Sigmoid colon (tissue), 7 donors: ENCODE measurements around the gene TBCD. TPM values are rescaled to one million over a fixed set of nuclear protein-coding genes. Genes with fewer than 3 reads are reported as not detected.

Experiments used
- DNase-seq: peaks from one replicate; pipeline ENCODE4 v3.0.0-alpha.2; 2019
- H3K27ac ChIP-seq, 4 donors: fragments of 200-600 bp; sonication (generic); one replicate each; pipeline ENCODE4 v1.5.1; 2016 to 2019; ENCODE audit warnings: mild to moderate bottlenecking in 1 of 4
- H3K27me3 ChIP-seq, 3 donors: fragments of 200-600 bp; sonication (generic); one replicate each; pipeline ENCODE4 v1.5.1; 2019; ENCODE audit warnings: mild to moderate bottlenecking in 1 of 3
- H3K36me3 ChIP-seq, 4 donors: fragments of 200-600 bp; sonication (generic); one replicate each; pipeline ENCODE4 v1.5.1; 2016 to 2019
- H3K4me1 ChIP-seq, 4 donors: fragments of 200-600 bp; sonication (generic); one replicate each; pipeline ENCODE4 v1.5.1; 2017 to 2019
- H3K4me3 ChIP-seq, 4 donors: fragments of 200-600 bp; sonication (generic); one replicate each; pipeline ENCODE4 v1.5.1; 2017 to 2019; ENCODE audit warnings: mild to moderate bottlenecking in 2 of 4, moderate library complexity in 1 of 4
- H3K9me3 ChIP-seq, 4 donors: fragments of 200-600 bp in 3 of 4; sonication (generic) in 3 of 4; one replicate each; pipeline versions ENCODE4 v1.5.1 to v1.6.1; 2013 to 2019
- CTCF ChIP-seq, 4 experiments: fragments of 450-650 bp in 3 of 4; fragments of 200-600 bp in 1 of 4; IDR thresholded peaks; one replicate each; pipeline ENCODE4 v1.5.1; 2016 to 2019; ENCODE audit warnings: antibody characterized with exemption in 4 of 4, mild to moderate bottlenecking in 3 of 4, moderate library complexity in 2 of 4
- EP300 ChIP-seq, 4 donors: sonication (generic); formaldehyde crosslinking; IDR thresholded peaks; one replicate each; pipeline ENCODE4 v1.6.1; 2017; ENCODE audit warnings: antibody characterized with exemption in 4 of 4
- POLR2A ChIP-seq, 2 donors: fragments of 450-650 bp; IDR thresholded peaks; one replicate each; pipeline ENCODE4 v1.6.1; 2016; ENCODE audit warnings: antibody characterized with exemption in 2 of 2, mild to moderate bottlenecking in 2 of 2, moderate library complexity in 2 of 2
- POLR2AphosphoS5 ChIP-seq, 4 donors: sonication (generic); formaldehyde crosslinking; IDR thresholded peaks; one replicate each; pipeline ENCODE4 v1.6.1; 2017; ENCODE audit warnings: antibody characterized with exemption in 4 of 4
- WGBS, 2 donors: extraction: QIAGEN DNeasy Blood & Tissue Kit; methylation state at CpG; one replicate each; pipeline ENCODE4 v1.1.7; 2013; 5-methylcytosine and 5-hydroxymethylcytosine counted together
- intact Hi-C: fragments of 100-400 bp; cut with DNase I; formaldehyde crosslinking; loops from one replicate; pipeline ENCODE4 v1.15.1; 2023
- polyA plus RNA-seq, 3 donors: library from polyadenylated mRNA; stranded (reverse); fragments of 200-250 nt; gene quantifications; one replicate each; pipeline ENCODE4 v1.2.3, GENCODE V29; 2013
- total RNA-seq, 4 donors: library from RNA; depleted of rRNA; stranded (reverse); fragments of >200 nt; gene quantifications; one replicate each; pipeline ENCODE4 v1.1.0, GENCODE V29; 2016
- donor health status: healthy with polysubstance abuse.
- donor health status: Bipolar disorder and iron deficiency.
- donor health status: healthy.

Gene TBCD
- total and polyA plus RNA-seq, 7 donors = 11.1 to 77.4 (median 34.2) TPM

- TF ChIP-seq POLR2A (IDR thresholded peaks at IDR 0.05) (no peak), POLR2AphosphoS5 (IDR thresholded peaks at IDR 0.05) (no peak), CTCF (IDR thresholded peaks at IDR 0.05) (no peak), EP300 (IDR thresholded peaks at IDR 0.05) (no peak)
- 86 to 87% methylated on average over 17 of the region's 17 CpGs for WGBS, 2 donors
- Histone ChIP-seq H3K4me1 (no peaks in the 10 kb centered on the region), H3K27ac (no peak overlapping the region), H3K9me3 (no peaks in the 10 kb centered on the region), H3K4me3 (no peak overlapping the region), H3K27me3 (no peaks in the 10 kb centered on the region), H3K36me3 (no peaks in the 10 kb centered on the region)
- DNase-seq = no peak
- intact Hi-C loops = no loop called here
These were observed 221.0 kb downstream of the TBCD start for GRCh38 chr17:82972836-82973372.

GRCh38 chr17:82973456-82974135 lies 221.7 kb downstream of the TBCD start:
- TF ChIP-seq POLR2AphosphoS5 (IDR thresholded peaks at IDR 0.05) (no peak), EP300 (IDR thresholded peaks at IDR 0.05) (no peak), CTCF (IDR thresholded peaks at IDR 0.05) (no peak), POLR2A (IDR thresholded peaks at IDR 0.05) (no peak)
- intact Hi-C loops = no loop called here
- Histone ChIP-seq H3K27me3 (no peaks in the 10 kb centered on the region), H3K36me3 (no peaks in the 10 kb centered on the region), H3K9me3 (no peaks in the 10 kb centered on the region), H3K27ac (no peak overlapping the region), H3K4me1 (no peaks in the 10 kb centered on the region), H3K4me3 (no peak overlapping the region)
- WGBS, 2 donors = 86 to 93% methylated on average over 31 of the region's 31 CpGs
- DNase-seq = no peak

GRCh38 chr17:82974136-82974952 lies 222.5 kb downstream of the TBCD start:
- Histone ChIP-seq H3K36me3 (no peaks in the 10 kb centered on the region), H3K4me1 (no peaks in the 10 kb centered on the region), H3K27ac (no peak overlapping the region), H3K9me3 (no peaks in the 10 kb centered on the region), H3K27me3 (no peaks in the 10 kb centered on the region), H3K4me3 (no peak overlapping the region)
- WGBS, 2 donors = 90 to 92% methylated on average over 28 of the region's 28 CpGs
- intact Hi-C loops = no loop called here
- no peak for DNase-seq
- TF ChIP-seq CTCF (IDR thresholded peaks at IDR 0.05) = no peak
- TF ChIP-seq POLR2AphosphoS5 (IDR thresholded peaks at IDR 0.05) = no peak
- no peak for TF ChIP-seq EP300 (IDR thresholded peaks at IDR 0.05)
- TF ChIP-seq POLR2A (IDR thresholded peaks at IDR 0.05) = no peak

GRCh38 chr17:82976982-82977488 lies 225.2 kb downstream of the TBCD start:
- no peaks in the 10 kb centered on the region for H3K27me3 ChIP-seq
- no peak overlapping the region for H3K27ac ChIP-seq
- TF ChIP-seq POLR2AphosphoS5 (IDR thresholded peaks at IDR 0.05) (no peak), CTCF (IDR thresholded peaks at IDR 0.05) (no peak), EP300 (IDR thresholded peaks at IDR 0.05) (no peak), POLR2A (IDR thresholded peaks at IDR 0.05) (no peak)
- H3K9me3 ChIP-seq = no peaks in the 10 kb centered on the region
- DNase-seq = no peak
- H3K4me1 ChIP-seq = no peaks in the 10 kb centered on the region
- 95 to 96% methylated on average over 29 of the region's 29 CpGs for WGBS, 2 donors
- H3K4me3 ChIP-seq = no peak overlapping the region
- no peaks in the 10 kb centered on the region for H3K36me3 ChIP-seq
- intact Hi-C loops = no loop called here
